Cardiac fibroblast (primary cell): ENCODE results near the gene HYAL4.

ENCODE experiments used
- DNase-seq, 2 donors: peaks; one replicate each; pipeline versions ENCODE4 v3.0.0 to v3.0.0-alpha.2; 2010; ENCODE audit warnings: low read depth in 2 of 2
- H3K4me3 ChIP-seq, 2 donors: replicated peaks in 1 of 2; 1 replicate in 1 of 2; 2 replicates in 1 of 2; pipeline ENCODE4 v1.5.1; 2011; ENCODE audit warnings: low read depth in 2 of 2, low read length in 2 of 2, mild to moderate bottlenecking in 2 of 2, moderate library complexity in 1 of 2
- TF ChIP-seq, protein P1 (sequence below): IDR thresholded peaks from one replicate; pipeline ENCODE4 v1.5.1; 2011; ENCODE audit warnings: low read depth, mild to moderate bottlenecking, low read length, inconsistent platforms

HYAL4 gene, protein sequence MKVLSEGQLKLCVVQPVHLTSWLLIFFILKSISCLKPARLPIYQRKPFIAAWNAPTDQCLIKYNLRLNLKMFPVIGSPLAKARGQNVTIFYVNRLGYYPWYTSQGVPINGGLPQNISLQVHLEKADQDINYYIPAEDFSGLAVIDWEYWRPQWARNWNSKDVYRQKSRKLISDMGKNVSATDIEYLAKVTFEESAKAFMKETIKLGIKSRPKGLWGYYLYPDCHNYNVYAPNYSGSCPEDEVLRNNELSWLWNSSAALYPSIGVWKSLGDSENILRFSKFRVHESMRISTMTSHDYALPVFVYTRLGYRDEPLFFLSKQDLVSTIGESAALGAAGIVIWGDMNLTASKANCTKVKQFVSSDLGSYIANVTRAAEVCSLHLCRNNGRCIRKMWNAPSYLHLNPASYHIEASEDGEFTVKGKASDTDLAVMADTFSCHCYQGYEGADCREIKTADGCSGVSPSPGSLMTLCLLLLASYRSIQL

DNA sequence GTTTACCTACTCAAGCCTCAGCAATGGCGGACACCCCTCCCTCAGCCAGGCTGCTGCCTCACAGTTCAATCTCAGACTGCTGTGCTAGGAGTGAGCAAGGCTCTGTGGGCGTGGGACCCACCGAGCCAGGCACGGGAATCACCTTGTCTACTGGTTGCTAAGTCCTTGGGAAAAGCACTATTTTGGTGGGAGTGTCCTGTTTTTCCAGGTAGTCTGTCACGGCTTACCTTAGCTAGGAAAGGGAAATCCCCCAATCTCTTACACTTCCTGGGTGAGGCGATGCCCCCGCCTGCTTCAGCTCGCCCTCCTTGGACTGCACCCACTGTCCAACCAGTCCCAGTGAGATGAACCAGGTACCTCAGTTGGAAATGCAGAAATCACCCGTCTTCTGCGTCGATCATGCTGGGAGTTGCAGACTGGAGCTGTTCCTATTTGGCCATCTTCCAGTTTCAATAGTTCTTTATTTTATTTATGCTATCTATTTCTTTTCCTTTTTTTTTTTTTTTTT lies at the start of gene HYAL4:
HYAL4 (plus strand) TSS at position 458 of the 508 bp plus-strand sequence. CDS start 23,105 bp downstream, outside the sequence.
- TF ChIP-seq, protein P1, sequence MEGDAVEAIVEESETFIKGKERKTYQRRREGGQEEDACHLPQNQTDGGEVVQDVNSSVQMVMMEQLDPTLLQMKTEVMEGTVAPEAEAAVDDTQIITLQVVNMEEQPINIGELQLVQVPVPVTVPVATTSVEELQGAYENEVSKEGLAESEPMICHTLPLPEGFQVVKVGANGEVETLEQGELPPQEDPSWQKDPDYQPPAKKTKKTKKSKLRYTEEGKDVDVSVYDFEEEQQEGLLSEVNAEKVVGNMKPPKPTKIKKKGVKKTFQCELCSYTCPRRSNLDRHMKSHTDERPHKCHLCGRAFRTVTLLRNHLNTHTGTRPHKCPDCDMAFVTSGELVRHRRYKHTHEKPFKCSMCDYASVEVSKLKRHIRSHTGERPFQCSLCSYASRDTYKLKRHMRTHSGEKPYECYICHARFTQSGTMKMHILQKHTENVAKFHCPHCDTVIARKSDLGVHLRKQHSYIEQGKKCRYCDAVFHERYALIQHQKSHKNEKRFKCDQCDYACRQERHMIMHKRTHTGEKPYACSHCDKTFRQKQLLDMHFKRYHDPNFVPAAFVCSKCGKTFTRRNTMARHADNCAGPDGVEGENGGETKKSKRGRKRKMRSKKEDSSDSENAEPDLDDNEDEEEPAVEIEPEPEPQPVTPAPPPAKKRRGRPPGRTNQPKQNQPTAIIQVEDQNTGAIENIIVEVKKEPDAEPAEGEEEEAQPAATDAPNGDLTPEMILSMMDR: no peak
- DNase-seq: no peak

DNA sequence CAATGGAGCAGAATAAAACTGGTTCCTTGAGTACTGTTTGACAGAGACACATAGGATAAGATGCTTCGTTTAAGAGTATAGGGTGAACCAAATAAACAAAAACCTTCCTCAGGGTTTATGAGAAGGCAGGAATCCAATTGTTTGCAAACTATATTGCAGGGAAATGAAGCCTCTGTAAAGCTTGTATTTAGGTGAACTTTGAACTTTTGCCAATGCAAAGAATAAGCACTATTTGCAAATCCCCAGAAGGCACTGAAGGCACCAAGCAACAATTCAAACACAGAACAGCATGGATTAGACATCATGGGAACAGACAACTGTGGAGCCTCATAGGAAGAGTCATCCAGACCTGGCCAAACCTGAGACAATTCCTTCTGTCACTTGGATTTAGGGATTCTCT lies 49.1 kb upstream of the HYAL4 start:
- TF ChIP-seq, protein P1: no peak
- H3K4me3 ChIP-seq: no peak overlapping the region
- no peak for DNase-seq

More for the DNA sequence above, at the start of gene HYAL4:
- H3K4me3 ChIP-seq: no peak within 1 kb of the TSS

DNA sequence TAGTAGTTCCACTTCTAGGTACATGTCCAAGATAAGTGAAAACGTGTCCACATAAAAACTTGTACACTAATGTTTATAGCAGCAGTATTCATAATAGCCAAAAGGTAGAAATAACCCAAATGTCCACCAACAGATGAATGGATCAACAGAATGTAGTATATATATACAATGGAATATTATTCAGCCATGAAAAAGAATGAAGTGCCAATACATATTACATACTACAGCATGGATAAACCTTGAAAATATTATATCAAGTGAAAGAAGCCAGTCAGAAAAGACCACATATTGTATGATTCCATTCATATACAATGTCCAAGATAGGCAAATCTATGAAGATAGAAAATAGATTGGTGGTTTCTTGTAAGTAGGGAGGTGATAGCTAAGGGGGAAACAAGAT lies 48.4 kb upstream of the HYAL4 start:
- DNase-seq: no peak
- H3K4me3 ChIP-seq: no peak overlapping the region
- TF ChIP-seq, protein P1: no peak

DNA sequence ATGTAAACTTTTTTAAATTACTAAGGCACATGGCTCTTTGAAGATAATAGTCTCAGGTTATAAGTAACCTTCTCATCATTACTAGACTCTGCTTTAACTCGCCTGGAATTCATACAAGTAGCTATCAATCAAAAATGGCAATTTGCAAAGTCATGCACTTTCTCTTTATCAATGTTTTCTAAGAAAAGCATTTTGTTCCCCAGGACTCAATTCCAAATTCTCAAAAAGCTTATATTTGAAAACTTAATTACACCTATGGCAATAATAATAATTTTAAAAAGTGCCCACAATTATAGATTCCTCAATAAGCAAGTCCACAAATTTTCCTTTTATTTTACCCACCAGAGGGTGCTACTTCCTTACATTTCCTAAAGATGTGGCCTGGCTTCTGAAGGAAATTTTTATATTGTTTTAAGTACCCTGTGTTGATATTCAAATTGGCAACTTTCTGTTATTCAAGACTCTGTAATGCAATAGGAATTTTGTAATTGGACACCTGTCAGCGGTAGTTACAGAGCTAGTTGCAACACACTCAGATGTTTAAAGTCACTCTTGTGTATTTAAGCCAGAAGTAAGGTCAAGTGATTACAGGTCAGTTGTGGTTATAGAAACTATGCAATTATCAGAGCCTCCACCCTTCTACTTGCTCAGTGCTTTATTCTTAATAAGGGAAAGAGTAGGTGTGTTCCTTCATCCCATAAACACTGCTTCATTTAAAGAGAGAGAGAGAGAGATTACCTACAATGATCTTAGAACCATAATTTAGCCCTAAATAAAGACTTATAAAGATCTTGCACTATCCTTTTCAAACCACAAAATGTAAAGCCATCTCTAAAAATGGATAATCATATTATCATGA lies 47.1 kb upstream of the HYAL4 start:
- TF ChIP-seq, protein P1: peak; percentile 34
- no peak overlapping the region for H3K4me3 ChIP-seq
- peak; percentile 86 to 91 for DNase-seq

DNA sequence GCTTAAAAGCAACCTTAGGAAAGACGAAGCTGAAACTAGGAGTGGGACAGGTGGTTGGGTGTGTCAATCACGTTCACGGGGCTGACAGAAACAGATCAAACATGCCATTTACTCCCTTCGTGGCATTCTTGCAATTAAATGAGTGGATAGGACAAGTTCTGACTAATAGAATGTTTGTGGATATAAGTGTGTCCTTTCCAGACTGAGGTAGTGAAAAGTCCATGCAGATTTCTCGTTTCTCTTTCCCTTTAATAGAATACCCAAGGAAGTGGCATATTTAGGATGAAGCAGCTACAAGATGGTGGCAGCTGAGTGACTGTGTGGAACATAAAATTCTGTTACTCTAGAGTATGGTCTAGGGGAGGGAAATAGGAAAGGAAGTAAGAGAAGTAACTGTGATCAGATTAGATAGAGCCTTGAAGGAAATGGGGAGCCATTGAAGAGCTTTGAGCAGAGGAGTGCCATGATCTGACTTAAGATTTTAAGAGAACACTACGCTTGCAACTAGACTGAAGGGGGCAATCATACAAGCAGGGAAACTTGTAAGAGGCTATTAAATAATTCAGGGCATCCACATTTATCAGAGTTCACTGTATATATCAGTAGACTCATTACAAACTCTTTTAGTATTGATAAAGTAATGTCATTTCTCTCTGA lies 46.3 kb upstream of the HYAL4 start:
- H3K4me3 ChIP-seq: no peak overlapping the region
- TF ChIP-seq, protein P1: no peak
- DNase-seq: no peak

DNA sequence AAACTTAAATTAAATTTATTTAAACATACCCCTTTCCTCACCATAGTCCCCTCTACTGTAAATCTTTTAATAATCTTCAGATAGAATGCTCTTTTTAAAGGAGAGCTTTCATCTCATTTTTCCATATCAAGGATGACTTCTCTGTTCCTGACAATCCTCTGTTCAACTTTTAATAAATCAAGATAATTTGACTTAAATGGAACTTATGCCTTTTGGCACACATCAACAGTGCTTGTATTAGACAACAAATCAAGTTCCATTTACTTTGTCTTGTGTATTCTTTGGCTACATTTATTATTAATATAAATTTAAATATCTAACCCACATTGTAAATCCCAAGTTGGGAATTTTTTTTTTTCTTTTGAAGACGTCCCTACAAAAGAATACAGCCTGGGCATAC lies 42.7 kb upstream of the HYAL4 start:
- no peak overlapping the region for H3K4me3 ChIP-seq
- TF ChIP-seq, protein P1: no peak
- no peak for DNase-seq
